H1 (cell line): ENCODE data around the gene ELOVL3. TPM values are rescaled to one million over a fixed set of nuclear protein-coding genes. Genes with fewer than 3 reads are reported as not detected.

ENCODE experiments used
- CTCF ChIA-PET: fragments of 300-600 bp; sonication (Branson Sonifier 250); formaldehyde crosslinking; loops from one replicate; lab custom pipeline; 2021; ENCODE audit not compliant: partially characterized antibody; lab: Charles Lee
- POLR2A ChIA-PET: fragments of 300-600 bp; sonication (Branson Sonifier 250); formaldehyde crosslinking; loops from one replicate; lab custom pipeline; 2021; ENCODE audit warnings: inconsistent platforms; ENCODE audit not compliant: partially characterized antibody; lab: Charles Lee
- DNase-seq, 2 experiments: peaks; one replicate each; pipeline versions ENCODE4 v3.0.0 to v3.0.0-alpha.2; 2010 to 2022; ENCODE audit warnings: low spot score in 2 of 2, low read depth in 1 of 2, mixed read lengths in 1 of 2
- FAIRE-seq: peaks from 2 replicates; lab custom pipeline; 2011; peaks lifted over from hg19 to GRCh38; lab: Jason Lieb, UNC
- H2AFZ ChIP-seq: 2 replicates; pipeline ENCODE4 v1.8.1; 2012; ENCODE audit warnings: low read length, inconsistent platforms
- H2AK5ac ChIP-seq: 2 replicates; pipeline ENCODE4 v1.6.1; 2013; ENCODE audit warnings: low read depth, low read length
- H2BK120ac ChIP-seq: replicated peaks from 2 replicates; pipeline ENCODE3; 2013; ENCODE audit warnings: low read depth, low read length, inconsistent platforms
- H2BK12ac ChIP-seq: 2 replicates; pipeline ENCODE4 v1.6.1; 2013; ENCODE audit warnings: low read depth, low read length
- H2BK15ac ChIP-seq: 2 replicates; pipeline ENCODE4 v1.6.1; 2013; ENCODE audit warnings: low read length
- H2BK20ac ChIP-seq: 2 replicates; pipeline ENCODE4 v1.6.1; 2013; ENCODE audit warnings: low read length
- H2BK5ac ChIP-seq: 2 replicates; pipeline ENCODE4 v1.6.1; 2013; ENCODE audit warnings: low read depth, low read length
- H3K14ac ChIP-seq: 2 replicates; pipeline ENCODE4 v1.6.1; 2013; ENCODE audit warnings: inconsistent platforms; ENCODE audit not compliant: insufficient read length
- H3K18ac ChIP-seq: 2 replicates; pipeline ENCODE4 v1.6.1; 2013; ENCODE audit warnings: low read length; ENCODE audit errors: extremely low read depth
- H3K23ac ChIP-seq: 2 replicates; pipeline ENCODE4 v1.6.1; 2013; ENCODE audit warnings: inconsistent platforms; ENCODE audit not compliant: insufficient read length
- H3K23me2 ChIP-seq: 2 replicates; pipeline ENCODE4 v1.6.1; 2013; ENCODE audit warnings: low read depth, low read length
- H3K27ac ChIP-seq: 2 replicates; pipeline ENCODE4 v1.6.1; 2011; ENCODE audit warnings: low read depth, low read length, inconsistent platforms
- H3K27me3 ChIP-seq, 4 experiments: replicated peaks in 1 of 4; 1 replicate in 1 of 4; 2 replicates in 3 of 4; pipeline versions ENCODE4 v1.6.1 to v1.8.1; 2011 to 2013; ENCODE audit warnings: low read length in 3 of 4, mild to moderate bottlenecking in 3 of 4, inconsistent platforms in 2 of 4, mixed read lengths in 2 of 4, moderate library complexity in 1 of 4; ENCODE audit not compliant: control insufficient read depth in 3 of 4, insufficient read depth in 3 of 4; ENCODE audit errors: extremely low read depth in 1 of 4
- H3K36me3 ChIP-seq, 4 experiments: 2 replicates each; pipeline versions ENCODE4 v1.6.1 to v1.8.1; 2011 to 2013; ENCODE audit warnings: mild to moderate bottlenecking in 4 of 4, low read length in 3 of 4, moderate library complexity in 2 of 4, control low read depth in 1 of 4, inconsistent platforms in 1 of 4; ENCODE audit not compliant: insufficient read depth in 4 of 4, control insufficient read depth in 2 of 4
- H3K4ac ChIP-seq: replicated peaks from 2 replicates; pipeline ENCODE3; 2013; ENCODE audit warnings: low read length, low read depth, mixed read lengths, inconsistent platforms; ENCODE audit not compliant: insufficient read length
- H3K4me1 ChIP-seq, 4 experiments: replicated peaks in 1 of 4; 1 replicate in 1 of 4; 2 replicates in 3 of 4; pipeline versions ENCODE4 v1.6.1 to v1.8.1; 2011 to 2013; ENCODE audit warnings: low read length in 3 of 4, inconsistent platforms in 2 of 4, mixed read lengths in 1 of 4; ENCODE audit not compliant: insufficient read depth in 4 of 4, control insufficient read depth in 3 of 4
- H3K4me2 ChIP-seq, 2 experiments: 2 replicates each; pipeline versions ENCODE4 v1.6.1 to v1.8.1; 2011 to 2013; ENCODE audit warnings: low read depth in 2 of 2, low read length in 2 of 2, control low read depth in 1 of 2, inconsistent platforms in 1 of 2, mild to moderate bottlenecking in 1 of 2; ENCODE audit not compliant: insufficient read depth in 1 of 2
- H3K4me3 ChIP-seq, 4 experiments: fragments of 200-600, 300-600 bp in 1 of 4; sonication (generic), shearing (Covaris generic), sonication (Bioruptor Twin) in 1 of 4; 2 replicates each; pipeline versions ENCODE4 v1.5.1 to v1.8.1; 2011 to 2016; ENCODE audit warnings: low read length in 4 of 4, low read depth in 3 of 4, control low read depth in 2 of 4, inconsistent platforms in 2 of 4, mild to moderate bottlenecking in 2 of 4, mixed read lengths in 1 of 4, moderate library complexity in 1 of 4; ENCODE audit not compliant: insufficient read depth in 2 of 4; ENCODE audit errors: extremely low read depth in 1 of 4
- H3K56ac ChIP-seq: replicated peaks from 2 replicates; pipeline ENCODE3; 2013; ENCODE audit warnings: low read depth, mild to moderate bottlenecking, mixed read lengths, low read length, inconsistent platforms; ENCODE audit not compliant: insufficient read length
- H3K79me1 ChIP-seq: 2 replicates; pipeline ENCODE4 v1.6.1; 2013; ENCODE audit warnings: low read depth, low read length, control low read depth
- H3K79me2 ChIP-seq, 2 experiments: 2 replicates each; pipeline versions ENCODE4 v1.6.1 to v1.8.1; 2012 to 2013; ENCODE audit warnings: low read length in 2 of 2, mild to moderate bottlenecking in 2 of 2, inconsistent platforms in 1 of 2; ENCODE audit not compliant: insufficient read depth in 2 of 2, control insufficient read depth in 1 of 2
- H3K9ac ChIP-seq, 4 experiments: replicated peaks in 1 of 4; 1 replicate in 1 of 4; 2 replicates in 3 of 4; pipeline versions ENCODE4 v1.6.1 to v1.8.1; 2011 to 2013; ENCODE audit warnings: low read depth in 3 of 4, low read length in 3 of 4, control low read depth in 2 of 4, mild to moderate bottlenecking in 2 of 4, moderate library complexity in 2 of 4, inconsistent platforms in 1 of 4; ENCODE audit errors: extremely low read depth in 1 of 4
- H3K9me3 ChIP-seq, 2 experiments: 2 replicates each; pipeline versions ENCODE4 v1.6.1 to v1.8.1; 2012 to 2013; ENCODE audit warnings: mild to moderate bottlenecking in 2 of 2, moderate library complexity in 2 of 2, control low read depth in 1 of 2, inconsistent platforms in 1 of 2, low read depth in 1 of 2, low read length in 1 of 2, mixed read lengths in 1 of 2; ENCODE audit not compliant: insufficient read depth in 2 of 2
- H4K20me1 ChIP-seq, 2 experiments: replicated peaks in 1 of 2; 2 replicates each; pipeline versions ENCODE3 to v1.8.1; 2011 to 2013; ENCODE audit warnings: inconsistent platforms in 2 of 2, low read length in 2 of 2, mild to moderate bottlenecking in 1 of 2; ENCODE audit not compliant: insufficient read depth in 2 of 2, control insufficient read depth in 1 of 2
- H4K5ac ChIP-seq: 2 replicates; pipeline ENCODE4 v1.6.1; 2013; ENCODE audit warnings: low read length, low read depth, mixed read lengths, inconsistent platforms; ENCODE audit not compliant: insufficient read length
- H4K8ac ChIP-seq: 2 replicates; pipeline ENCODE4 v1.8.0; 2013; ENCODE audit warnings: mild to moderate bottlenecking, moderate library complexity, low read length, inconsistent platforms; ENCODE audit not compliant: insufficient read depth; ENCODE audit errors: extremely low read depth
- H4K91ac ChIP-seq: replicated peaks from 2 replicates; pipeline ENCODE3; 2013; ENCODE audit warnings: low read length, mixed read lengths, inconsistent platforms; ENCODE audit not compliant: insufficient read length
- JUND ChIP-seq: IDR thresholded peaks from 2 replicates; pipeline ENCODE4 v1.6.1; 2011; ENCODE audit warnings: mild to moderate bottlenecking, improper control_type of control experiment, low read length
- SRF ChIP-seq: IDR thresholded peaks from 2 replicates; pipeline ENCODE4 v1.6.1; 2011; ENCODE audit warnings: mild to moderate bottlenecking, low read depth, low read length, moderate library complexity
- WGBS, 2 experiments: shearing (Covaris generic) in 1 of 2; methylation state at CpG; one replicate each; pipeline versions ENCODE4 v1.1.6 to v1.1.7; 2013 to 2015; ENCODE audit warnings: low lambda C conversion rate in 2 of 2, mixed read lengths in 2 of 2, inconsistent platforms in 1 of 2, low coverage in 1 of 2, missing lambda C conversion rate in 1 of 2; ENCODE audit not compliant: insufficient replicate concordance in 2 of 2, insufficient coverage in 1 of 2, insufficient read length in 1 of 2; ENCODE audit errors: extremely low coverage in 1 of 2, missing lambda C conversion rate in 1 of 2; 5-methylcytosine and 5-hydroxymethylcytosine counted together
- polyA plus RNA-seq, 7 experiments: library from polyadenylated mRNA; depleted of rRNA in 3 of 7; stranded (reverse) in 5 of 7; unstranded in 2 of 7; fragments of >200 nt in 5 of 7; fragments of 200-250 nt in 2 of 7; gene quantifications; 1 replicate in 5 of 7; 2 replicates in 1 of 7; 4 replicates in 1 of 7; pipeline versions ENCODE4 v1.2.1 to v1.2.3, GENCODE V29; 2011 to 2013; ENCODE audit warnings: missing spikeins in 2 of 7, mixed read lengths in 2 of 7
- total RNA-seq: library from RNA; stranded (reverse); fragmentation: NEBNext Ultra II Directional; extraction: Animal tissue kit (Norgen Biotek cat#: 25700); gene quantifications from 2 replicates; pipeline ENCODE4 v1.2.1, GENCODE V29; 2021

The ELOVL3 gene
- total and polyA plus RNA-seq, 2 of the 8 experiments (the other 6 are each of a cell fraction or from before 2014, with no cell fraction given) = 0.27 TPM; not detected in 1

DNA sequence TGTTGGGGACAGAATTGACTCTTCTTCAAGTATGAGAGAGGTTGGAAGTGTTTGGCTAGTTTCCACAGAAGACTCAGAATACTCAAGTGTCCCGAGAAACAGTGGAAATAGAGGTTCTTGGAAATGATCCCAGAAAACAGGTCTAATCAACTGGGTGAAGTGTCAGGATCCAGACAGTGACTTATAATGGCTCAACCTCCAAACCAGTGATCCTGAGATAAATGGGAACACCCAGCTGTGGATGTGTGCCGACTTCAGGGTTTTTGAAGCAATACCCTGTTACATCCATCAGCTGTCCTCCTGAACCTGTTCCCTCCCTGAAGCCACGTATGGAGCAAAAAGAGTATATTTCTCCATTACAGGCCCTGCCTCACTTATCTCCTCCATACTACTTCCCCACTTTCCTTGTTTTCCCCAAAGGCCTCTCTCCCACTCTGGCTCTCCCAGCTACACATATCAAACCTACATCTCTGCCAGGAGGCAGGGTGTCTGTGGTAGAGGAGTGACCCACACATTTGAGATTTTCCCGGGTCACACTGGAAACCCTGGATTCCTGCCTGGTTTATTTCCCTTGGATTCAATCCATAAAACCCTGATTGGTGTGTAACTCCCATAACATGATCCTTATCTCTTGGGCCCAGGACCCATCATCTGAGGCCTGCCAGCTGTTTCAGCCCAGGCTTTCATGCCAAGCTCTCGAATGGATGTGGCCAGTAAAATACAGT is 17.6 kb upstream of the ELOVL3 start:
- POLR2A ChIA-PET = interaction anchor here (0.7 kb wide), 1 partner anchor 44 kb away, joined by 4 read pairs; no protein-coding TSS in a partner anchor

More for the DNA sequence above, 17.6 kb upstream of the ELOVL3 start:
- no peak overlapping the region for H3K27ac ChIP-seq
- H3K79me1 ChIP-seq = no peaks in the 10 kb centered on the region
- no peak overlapping the region for H3K23ac ChIP-seq
- no peak overlapping the region for H4K91ac ChIP-seq
- no peak overlapping the region for H3K4me3 ChIP-seq
- H2AK5ac ChIP-seq = no peak overlapping the region
- H3K9me3 ChIP-seq = peaks cover 11 to 12% of the 10 kb centered on the region in 2 experiments
- no peak overlapping the region for H3K14ac ChIP-seq
- H4K20me1 ChIP-seq = no peaks in the 10 kb centered on the region
- H4K8ac ChIP-seq = no peak overlapping the region
- no peaks in the 10 kb centered on the region for H3K79me2 ChIP-seq
- H3K27me3 ChIP-seq = no peaks in the 10 kb centered on the region
- no peak overlapping the region for H3K4ac ChIP-seq
- H3K56ac ChIP-seq = no peak overlapping the region
- H2BK15ac ChIP-seq = no peak overlapping the region
- H2BK20ac ChIP-seq = no peak overlapping the region
- no peaks in the 10 kb centered on the region for H3K23me2 ChIP-seq
- WGBS, 2 experiments = 91% methylated on average over 5 of the region's 5 CpGs; no CpG with 5 or more reads in 1 of the 2 experiments
- TF ChIP-seq JUND = no peak
- TF ChIP-seq SRF = no peak
- H2BK12ac ChIP-seq = no peak overlapping the region
- no peak overlapping the region for H3K18ac ChIP-seq
- no peak overlapping the region for H2AFZ ChIP-seq
- DNase-seq = no peak
- no peak overlapping the region for H3K9ac ChIP-seq
- H3K4me1 ChIP-seq = no peaks in the 10 kb centered on the region
- H3K36me3 ChIP-seq = no peaks in the 10 kb centered on the region
- no peak overlapping the region for H3K4me2 ChIP-seq
- H2BK120ac ChIP-seq = no peak overlapping the region
- CTCF ChIA-PET = interaction anchor here (0.7 to 1.5 kb wide), 4 partner anchors 21 to 202 kb away, joined by 3 to 4 read pairs (median 3); no protein-coding TSS in a partner anchor
- H4K5ac ChIP-seq = no peak overlapping the region
- no peak for FAIRE-seq
- H2BK5ac ChIP-seq = no peak overlapping the region
